GM12874 (cell line): ENCODE measurements around the gene BIN2.

Source experiments
- CTCF ChIP-seq: IDR thresholded peaks from 2 replicates; pipeline ENCODE4 v1.5.1; 2011; ENCODE audit warnings: low read depth, mild to moderate bottlenecking, control low read depth, low read length, moderate library complexity; ENCODE audit not compliant: insufficient read depth

BIN2 gene

GRCh38 chr12:51269174-51270066 is 54.6 kb downstream of the BIN2 start:
- 0 out of 2 replicates have a peak, but pooled peaks have one; percentile 20 for TF ChIP-seq CTCF

DNA sequence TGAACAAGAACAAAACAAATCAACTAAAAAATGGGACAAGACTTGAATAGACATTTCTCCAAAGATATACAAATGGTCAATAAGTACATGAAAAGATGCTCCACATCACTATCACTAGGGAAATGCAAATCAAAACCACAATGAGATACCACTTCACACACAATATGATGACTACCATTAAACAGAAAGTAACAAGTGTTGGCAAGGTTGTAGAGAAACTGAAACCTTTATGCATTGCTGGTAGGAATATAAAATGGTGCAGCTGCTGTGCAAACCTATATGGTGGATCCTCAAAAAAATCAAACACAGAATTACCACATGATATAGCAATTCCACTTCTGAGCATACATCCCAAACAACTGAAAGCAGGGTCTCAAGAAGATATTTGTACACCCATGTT is 59.0 kb downstream of the BIN2 start:
- TF ChIP-seq CTCF, result no peak

DNA sequence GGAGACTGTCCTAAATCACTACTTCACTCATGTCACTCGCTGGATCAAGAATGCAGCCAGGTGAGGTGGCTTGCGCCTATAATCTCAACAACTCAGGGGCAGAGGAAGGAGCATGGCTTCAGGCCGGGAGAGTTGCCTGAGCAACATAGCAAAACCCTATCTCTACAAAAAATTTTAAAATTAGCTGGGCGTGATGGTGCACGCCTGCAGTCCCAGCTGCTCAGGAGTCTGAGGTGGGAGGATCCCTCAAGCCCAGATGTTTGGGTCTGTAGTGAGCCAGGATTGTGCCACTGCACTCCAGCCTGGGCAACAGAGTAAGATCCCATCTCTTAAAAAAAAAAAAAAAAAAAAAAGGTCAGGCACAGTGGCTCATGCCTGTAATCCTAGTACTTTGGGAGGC is 59.7 kb downstream of the BIN2 start:
- TF ChIP-seq CTCF, result no peak

DNA sequence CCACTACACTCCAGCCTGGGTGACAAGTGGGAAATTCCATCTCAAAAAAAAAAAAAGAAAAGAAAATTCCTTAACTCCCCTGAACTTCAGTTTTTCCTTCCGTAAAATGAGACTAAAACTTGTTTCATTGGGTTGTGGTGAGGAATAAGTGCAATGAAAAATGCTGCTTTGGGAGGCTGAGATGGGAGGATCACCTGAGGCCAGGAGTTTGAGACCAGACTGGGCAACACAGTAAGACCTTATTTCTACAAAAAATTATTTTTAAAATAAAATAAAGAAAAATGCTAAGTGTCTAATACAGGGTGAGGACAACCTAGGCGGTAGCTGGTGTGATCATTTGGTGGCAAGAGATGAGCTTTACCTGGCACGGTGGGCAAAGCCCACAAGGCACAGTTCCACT is 60.6 kb downstream of the BIN2 start:
- TF ChIP-seq CTCF, result no peak

DNA sequence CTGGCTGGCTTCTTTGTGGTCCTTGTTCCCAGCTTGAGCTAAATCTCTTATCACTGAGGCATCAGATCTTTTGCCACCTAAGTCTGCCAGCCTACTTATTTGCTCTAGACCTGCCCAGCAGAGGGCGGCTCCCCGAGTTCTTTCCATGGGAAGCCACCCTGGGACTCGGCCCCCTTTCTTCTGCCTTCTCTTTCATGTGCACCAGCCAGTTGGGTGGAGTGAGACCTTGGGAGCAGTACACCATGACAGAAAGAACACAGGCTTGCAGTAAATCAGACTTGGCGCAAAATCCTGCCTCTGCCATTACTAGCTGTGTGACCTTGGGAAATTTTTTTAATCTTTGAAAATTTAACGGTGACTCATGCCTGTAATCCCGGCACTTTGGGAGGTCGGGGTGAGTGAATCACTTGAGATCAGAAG is 61.2 kb downstream of the BIN2 start:
- peak; percentile 25; the same call in 1 of the 2 replicates for TF ChIP-seq CTCF

- TF ChIP-seq CTCF, result no peak
Measured at GRCh38 chr12:51254536-51254935, 69.4 kb downstream of the BIN2 start.

DNA sequence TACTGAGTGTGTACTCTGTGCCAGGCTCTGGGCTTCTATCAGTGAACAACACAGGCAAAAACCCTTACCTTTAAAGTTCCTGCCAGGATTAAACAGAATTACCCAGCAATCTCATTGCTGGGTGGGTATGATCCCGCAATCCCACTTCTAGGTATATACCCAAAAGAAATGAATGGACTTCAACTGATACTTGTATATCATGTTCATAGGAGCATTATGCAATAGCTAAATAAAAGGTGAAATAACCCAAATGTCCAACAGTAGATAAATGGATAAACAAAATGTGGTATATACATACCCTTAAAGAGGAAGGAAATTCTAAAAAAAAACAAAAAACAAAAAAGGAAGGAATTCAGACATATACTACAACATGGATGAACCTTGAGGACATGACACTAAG is 70.7 kb downstream of the BIN2 start:
- TF ChIP-seq CTCF, result no peak
